LHCN-M2 (cell line): Measurements from ENCODE around the gene KDM7A. TPM values are rescaled to one million over a fixed set of nuclear protein-coding genes. Genes with fewer than 3 reads are reported as not detected.

Experiments used
- DNase-seq: peaks from one replicate; pipeline ENCODE4 v3.0.0-alpha.2; 2012; ENCODE audit warnings: low read depth
- polyA plus RNA-seq: library from polyadenylated mRNA; unstranded; fragments of >200 nt; gene quantifications from one replicate; pipeline ENCODE4 v1.2.1, GENCODE V29; 2012; ENCODE audit warnings: missing spikeins
- total RNA-seq: library from RNA; depleted of rRNA; stranded (reverse); fragments of >200 nt; gene quantifications from 2 replicates; pipeline ENCODE4 v1.2.3, GENCODE V29; 2014; rRNA removed

Gene KDM7A, protein sequence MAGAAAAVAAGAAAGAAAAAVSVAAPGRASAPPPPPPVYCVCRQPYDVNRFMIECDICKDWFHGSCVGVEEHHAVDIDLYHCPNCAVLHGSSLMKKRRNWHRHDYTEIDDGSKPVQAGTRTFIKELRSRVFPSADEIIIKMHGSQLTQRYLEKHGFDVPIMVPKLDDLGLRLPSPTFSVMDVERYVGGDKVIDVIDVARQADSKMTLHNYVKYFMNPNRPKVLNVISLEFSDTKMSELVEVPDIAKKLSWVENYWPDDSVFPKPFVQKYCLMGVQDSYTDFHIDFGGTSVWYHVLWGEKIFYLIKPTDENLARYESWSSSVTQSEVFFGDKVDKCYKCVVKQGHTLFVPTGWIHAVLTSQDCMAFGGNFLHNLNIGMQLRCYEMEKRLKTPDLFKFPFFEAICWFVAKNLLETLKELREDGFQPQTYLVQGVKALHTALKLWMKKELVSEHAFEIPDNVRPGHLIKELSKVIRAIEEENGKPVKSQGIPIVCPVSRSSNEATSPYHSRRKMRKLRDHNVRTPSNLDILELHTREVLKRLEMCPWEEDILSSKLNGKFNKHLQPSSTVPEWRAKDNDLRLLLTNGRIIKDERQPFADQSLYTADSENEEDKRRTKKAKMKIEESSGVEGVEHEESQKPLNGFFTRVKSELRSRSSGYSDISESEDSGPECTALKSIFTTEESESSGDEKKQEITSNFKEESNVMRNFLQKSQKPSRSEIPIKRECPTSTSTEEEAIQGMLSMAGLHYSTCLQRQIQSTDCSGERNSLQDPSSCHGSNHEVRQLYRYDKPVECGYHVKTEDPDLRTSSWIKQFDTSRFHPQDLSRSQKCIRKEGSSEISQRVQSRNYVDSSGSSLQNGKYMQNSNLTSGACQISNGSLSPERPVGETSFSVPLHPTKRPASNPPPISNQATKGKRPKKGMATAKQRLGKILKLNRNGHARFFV
- 1.1 and 2.1 TPM in 2 replicates for total RNA-seq
- polyA plus RNA-seq = 0.23 TPM

DNA sequence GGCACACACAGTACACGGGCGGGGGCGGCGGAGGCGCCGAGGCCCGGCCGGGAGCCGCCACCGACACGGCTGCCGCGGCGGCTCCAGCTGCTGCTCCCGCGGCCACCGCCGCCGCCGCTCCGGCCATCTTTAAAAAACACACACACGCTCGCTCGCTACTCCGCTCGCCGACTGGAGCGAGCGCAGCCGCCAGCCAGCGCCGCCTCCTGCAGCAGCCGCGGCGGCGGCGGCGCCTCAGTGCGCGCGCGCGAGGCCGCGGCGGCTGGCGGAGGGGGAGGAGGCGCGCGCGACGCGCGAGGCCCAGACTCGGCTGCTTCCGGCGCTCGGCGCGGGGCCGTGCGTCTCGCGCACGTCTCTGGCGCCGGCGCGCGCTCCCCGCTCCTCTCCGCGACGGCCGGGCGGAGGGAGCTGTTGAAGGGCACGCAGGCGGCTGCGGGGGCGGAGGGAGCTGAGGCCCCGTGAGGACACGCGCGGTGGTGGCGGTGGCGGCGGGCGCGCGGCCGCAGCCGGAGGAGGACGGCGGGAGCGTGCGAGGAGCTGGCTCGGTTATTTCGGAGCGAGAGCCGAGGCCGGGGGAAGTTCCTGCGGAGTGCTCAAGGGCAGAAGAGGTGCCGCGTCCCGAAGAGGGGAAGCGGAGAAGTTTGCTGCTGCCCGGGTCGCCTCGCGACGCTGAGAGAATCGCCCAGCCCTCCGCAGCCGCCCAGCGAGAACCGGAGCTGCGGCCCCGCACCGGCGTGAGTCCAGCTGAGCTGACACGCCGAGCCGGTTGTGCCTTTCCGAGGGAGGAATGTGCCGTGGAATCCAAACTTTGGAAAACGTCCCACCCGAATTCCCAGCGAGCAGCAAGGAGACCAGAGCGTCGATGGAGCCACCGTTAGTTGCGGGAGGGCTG, at the start of gene KDM7A:
KDM7A (minus strand) TSS at position 173 of the 892 bp plus-strand sequence; CDS start at position 127, 46 bp downstream.
- peak; percentile 88 for DNase-seq

DNA sequence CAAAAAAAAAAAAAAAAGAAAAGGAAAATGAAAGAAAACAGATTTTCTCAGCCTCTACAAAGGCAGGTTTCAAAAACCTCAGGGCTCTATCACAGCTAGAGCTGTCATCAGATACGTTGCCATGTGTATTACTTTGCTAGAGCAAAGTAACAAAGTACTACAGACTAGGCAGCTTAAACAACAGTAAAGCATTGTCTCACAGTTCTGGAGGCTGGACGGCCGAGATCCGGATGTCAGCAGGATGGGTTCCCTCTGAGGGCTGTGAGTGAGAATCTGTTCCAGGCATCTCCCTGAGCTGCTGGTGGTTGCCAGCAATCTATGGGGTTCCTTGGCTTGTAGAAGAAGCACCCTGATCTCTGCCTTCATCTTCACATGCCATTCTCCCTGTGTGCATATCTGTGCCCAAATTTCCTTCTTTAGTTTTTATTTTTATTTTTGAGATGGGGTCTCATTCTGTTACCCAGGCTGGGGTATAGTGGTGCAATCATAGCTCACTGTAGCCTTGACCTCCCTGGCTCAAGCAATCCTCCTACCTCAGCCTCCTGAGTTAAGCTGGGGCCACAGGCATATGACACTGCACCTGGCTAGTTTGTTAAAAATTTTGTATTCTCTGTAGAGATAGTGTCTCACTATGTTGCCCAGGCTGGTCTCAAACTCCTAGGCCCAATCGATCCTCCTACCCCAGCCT, 48.9 kb upstream of the KDM7A start:
- no peak for DNase-seq

DNA sequence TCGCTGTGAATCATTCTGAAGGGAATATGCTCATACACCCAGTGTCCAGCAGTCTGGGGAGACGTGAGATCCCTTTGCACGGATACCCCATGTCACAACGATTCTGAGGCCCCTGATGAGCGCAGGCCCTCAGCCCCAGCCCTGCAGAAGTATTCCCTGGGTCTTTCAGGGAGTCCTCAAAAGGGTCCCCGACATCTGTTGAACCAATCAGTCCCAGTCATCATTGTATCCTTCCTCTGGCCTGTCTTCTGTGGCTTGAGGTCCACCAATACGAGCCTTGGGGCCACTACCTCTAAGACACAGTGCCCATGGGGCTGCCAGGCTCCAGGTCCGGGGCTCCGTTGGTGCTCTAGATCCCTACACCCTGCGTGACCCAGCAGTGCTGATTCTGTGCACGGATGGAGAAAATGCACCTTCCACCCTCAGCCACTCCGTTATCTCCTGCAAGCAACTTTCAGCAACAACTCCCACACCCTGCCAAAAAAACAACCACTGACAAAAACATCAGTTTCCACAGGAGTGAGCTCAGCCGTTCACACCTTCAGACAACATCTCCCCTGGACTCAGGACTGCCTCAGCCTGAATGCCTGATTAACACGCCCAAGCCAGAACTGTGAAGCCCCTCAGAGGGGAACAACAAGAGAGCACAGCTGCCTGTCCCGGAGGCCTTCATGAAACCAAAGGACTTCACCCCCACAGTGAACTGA, 46.9 kb upstream of the KDM7A start:
- DNase-seq = no peak

DNA sequence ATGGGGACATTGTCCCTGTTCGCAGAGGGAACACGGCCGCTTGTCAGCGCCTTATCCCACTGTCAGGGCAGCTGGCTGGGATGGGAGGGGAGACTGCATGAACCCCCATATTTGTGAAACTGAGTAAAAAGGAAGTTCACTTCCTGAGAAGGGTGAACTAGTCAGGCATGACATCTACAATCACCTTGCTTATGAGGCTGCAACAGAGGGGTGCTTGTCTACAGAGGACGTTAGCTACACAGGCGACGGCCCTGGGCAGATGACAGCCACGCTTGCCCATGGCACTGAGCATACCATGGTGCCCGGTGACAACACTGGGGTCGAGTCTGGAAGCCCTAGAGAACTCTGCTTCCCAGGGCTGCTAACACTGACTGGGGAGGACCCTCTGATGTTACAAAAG, 46.0 kb upstream of the KDM7A start:
- no peak for DNase-seq

DNA sequence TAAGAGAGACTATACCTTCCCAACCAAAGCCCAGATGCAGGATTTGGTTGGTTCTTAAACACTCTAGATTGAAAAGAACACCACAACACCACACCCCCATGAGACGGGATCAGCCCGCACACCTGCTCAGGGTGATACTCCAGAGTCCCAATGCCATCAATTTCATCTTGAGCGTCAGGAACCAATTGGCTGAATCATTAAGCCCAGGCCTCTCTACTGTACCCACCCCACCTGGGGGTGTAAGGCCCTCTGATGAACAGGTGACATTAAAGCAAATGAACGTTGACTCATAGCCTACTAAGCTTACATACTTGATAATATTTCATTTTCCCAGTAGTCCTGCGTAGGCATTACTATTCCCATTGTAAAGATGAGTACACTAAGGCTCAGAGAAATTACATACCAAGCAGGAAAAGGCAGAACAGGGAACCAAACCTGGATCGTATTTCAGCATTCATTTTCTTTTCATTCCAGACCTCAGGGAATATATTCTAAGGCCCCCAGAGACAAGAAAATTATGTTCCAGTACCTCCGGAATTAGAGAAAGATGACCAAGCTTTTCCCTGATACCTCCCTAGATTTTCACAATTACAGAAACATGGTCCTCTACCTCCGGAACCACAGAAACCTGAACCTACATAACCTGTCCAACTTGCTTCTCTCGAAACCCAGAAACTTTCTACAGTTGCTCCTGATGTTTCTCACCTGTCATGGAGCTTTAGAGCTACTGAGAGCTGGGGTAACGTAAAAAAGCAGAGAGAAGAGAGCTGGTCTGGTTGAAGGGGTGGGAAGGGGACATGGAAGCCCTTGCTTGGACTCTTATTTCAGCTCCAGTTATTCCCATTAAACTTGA, 43.1 kb upstream of the KDM7A start:
- no peak for DNase-seq

DNA sequence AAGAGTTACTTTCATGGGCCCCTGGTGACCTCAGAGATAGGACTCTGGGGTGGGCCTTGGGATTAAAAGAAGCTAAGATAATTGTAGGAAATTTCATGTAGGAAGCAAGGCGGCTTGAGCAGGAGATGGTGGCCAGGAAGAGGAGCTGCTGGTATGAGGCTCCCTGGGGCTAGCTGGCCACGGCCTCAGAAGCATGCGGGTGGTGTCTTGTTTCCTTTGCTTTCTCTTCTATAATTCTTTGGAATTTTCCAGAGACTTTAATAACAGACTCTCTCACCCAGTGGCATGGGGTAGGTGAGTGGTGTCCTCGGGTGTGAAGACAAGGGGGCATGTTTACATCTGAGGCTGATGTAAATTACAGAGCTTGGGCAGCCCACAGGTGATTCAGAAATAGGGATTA, 41.9 kb upstream of the KDM7A start:
- no peak for DNase-seq

DNA sequence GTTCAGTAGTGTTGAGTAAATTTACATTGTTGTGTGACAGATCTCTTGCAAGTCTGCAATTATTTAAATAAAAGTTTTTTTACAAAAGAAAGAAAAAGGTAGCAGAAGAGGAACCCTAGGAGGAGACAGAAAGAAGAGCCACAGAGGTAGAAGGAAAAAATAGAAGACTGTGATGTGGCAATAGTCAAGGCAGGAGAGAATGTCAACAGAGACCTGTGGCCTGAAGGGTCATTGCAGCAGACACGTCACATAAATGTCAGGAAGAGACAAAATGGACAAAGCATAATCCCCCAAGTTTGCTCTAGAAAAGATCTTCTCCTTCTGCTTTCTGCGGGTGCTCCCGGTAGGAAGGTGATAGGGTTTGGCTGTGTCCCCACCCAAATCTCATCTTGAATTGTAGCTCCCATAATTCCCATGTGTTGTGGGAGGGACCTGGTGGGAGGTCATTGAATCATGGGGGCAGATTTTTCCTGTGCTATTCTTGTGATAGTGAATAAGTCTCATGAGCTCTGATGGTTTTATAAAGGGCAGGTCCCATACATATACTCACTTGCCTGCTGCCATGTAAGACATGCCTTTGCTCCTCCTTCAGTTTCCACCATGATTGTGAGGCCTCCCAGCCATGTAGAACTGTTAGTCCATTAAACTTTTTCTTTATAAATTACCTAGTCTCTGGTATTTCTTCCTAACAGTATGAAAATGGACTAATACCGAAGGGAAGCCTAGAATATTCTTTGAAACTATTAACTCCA, 41.1 kb upstream of the KDM7A start:
- DNase-seq = no peak

DNA sequence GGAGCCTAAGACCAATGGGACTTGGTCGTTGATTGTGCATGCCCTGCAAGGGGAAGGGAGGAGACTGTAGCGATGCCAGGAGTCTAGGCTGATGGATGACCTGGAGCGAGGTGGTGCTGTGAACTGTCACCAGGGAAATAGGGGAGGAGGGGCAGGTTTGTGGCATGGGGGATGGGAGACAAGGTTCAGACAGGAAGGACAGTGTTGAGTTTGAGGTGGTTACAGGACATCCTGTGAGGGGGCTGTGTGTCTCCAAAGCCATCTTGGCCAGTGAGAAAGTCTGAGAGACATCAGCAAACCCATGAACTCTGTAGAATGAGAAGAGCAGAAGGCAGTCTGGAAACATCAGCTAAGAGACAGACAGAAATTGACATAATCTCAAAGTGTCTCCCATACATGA, 38.5 kb upstream of the KDM7A start:
- DNase-seq = no peak

DNA sequence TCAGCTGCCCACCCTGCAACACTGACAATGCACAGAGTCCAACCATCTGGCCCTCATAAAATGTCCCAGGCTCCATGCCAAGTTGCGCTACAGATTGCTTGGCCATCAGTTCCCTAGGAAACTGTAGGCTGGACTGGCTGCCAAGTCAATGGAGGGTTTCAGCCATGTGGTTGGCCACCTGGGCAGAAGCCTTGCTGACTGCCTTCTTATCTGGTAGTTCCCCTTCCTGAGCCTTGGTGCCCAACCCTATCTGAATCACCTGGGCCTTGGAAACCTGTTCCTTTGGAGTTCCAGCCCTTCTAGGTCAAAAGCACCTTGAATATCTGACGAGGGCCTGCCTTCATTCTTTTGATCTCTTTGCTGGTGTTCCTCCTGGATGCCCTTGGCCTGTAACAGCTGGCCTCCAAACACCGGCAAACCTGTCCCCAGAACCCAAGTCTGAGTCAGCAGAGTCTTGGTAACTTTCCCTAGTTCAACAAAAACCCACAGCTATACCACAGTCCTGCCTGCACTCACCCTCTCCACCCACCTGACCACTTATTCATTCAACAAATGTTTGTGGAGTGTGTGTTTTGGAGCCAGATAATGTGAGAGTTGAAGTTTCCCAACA, 37.4 kb upstream of the KDM7A start:
- no peak for DNase-seq

DNA sequence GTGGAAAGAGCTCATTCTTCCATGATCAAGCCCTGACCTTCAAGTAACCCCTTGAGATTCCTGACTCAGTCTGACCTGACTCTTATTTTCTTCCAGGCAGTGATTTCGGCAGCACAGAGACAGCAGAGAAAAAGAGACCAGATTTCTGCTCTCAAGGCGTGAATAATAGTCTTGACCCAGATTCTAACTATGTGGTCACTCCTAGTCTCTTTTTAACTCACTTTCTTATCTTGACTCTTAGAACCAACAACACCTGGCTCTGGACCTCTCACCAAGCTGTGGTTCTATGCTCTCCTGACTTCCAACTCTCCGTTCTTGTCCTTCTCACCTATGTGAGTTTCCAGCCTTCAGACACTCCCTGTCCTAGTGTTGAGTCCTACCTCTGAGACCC, 36.9 kb upstream of the KDM7A start:
- DNase-seq = no peak

DNA sequence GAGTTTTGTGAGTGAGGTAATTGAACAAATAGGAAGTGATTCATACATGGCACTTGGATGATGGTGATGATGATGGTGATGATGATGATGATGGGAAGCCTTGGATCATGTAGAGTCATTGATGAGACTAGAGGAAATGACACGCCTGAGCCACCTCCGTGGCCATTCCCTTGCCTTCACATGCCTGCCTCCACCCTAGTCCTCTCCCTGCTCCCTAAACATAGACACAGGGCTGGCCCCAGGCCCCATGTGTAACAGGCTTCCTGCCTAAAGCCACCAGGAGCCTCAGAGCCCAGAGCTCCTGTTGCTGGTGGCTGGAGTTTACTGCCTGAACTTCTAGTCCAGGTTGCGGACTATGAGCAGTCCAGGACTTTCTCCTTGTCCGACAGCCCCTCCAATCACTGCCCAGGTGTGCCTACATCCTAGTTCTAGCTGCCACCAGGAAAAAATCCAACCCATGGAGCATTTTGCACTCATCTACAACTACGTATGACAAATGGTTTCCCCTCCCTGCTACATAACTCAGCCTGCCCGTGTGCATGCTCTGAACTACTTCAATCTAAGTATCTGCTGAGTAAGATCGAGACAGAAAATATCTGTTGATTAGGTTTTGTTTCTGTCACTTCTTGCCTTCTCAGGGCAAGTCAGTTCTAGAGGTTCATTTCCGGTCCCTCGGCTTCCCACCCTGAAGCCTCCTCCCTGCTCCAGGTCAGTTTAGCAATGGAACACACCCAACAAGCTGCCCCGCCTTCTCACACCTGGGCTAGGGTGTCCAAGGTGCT, 35.5 kb upstream of the KDM7A start:
- DNase-seq = no peak

DNA sequence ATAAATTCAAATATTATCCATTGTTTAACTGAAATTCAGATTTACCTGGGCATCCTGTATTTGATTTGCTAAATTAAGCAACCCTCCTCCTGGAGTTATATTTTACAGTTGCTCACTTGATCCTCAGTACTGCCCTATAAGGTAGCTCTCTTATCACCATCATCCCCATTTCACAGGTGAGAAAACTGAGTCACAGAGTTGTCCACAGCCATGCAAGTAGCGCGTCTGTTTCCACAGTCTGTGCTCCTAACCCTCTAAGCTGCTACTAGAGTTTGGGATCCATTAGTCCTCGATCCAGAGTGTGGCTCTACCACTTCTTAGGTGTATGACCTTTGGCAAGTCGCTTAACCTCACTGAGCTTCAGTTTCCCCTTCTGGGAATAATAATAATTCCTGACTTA, 34.9 kb upstream of the KDM7A start:
- no peak for DNase-seq

DNA sequence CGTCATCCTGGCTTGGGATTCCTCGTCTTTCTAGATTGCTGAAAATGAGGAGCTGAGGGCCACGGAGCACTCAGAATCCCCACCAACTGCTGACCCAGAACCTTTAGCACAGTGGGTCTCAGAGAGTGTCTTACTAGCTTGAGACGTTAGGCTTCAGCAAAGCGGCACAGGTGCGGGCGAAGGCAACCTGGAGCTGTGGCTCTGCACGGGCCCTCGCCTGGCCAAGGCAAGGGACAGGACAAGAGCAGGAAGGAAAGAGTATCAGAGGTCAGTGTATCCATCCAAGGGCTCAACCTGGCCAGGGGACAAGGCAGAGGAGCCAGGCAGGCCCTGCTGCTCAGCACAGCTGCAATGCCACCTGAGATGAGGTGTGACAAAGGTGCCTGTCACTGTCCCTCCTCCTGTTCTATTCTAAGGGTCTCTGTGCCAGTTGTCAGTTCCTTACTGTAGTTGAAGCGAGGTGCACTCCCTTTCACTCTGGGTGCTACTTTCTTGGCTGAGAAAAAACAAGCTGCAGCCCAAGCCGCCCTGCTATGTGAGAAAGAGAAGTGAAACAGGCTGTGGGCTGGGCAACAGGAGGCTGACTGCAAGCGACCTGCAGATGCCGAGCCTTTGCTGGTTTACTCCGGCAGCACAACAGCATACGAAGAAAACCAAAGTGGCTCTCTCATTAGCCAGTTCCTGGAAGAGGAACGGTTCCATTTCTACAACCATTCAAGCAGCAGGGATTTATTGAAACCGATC, 33.3 kb upstream of the KDM7A start:
- no peak for DNase-seq

DNA sequence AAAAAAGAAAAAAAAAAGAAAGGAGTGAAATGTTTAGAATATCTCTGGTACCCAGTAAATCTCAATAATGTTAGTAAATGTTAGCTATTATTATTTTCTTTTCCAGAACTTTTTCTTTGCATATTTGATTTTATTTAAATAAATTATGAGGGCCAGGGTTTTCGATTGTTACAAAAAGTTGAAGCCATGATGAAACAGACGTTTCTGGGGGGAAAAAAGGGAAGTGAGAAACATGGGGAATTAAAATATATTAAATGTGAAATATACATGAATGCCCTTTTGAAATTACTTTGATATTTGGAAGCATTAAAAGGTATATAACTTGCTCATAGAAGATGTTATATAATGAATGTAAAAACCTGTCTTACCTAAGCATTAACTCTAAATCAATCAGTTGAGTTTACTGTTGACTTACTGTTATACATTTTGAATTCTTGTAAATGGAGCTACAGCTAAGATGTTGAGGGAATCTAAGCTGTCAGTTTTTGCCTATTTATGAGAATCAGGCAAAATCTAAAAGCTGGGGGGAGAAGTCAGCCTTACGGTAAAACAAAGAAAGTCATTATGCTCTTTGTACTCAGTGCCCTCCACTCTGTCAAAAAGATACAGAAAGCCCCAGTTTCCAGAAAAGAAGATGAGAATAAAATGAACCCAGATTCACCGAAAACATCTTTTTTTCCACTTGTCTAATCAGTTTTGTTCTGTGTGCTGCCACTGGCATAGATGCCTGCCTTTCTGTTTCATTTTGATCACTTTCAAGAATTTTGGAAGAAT, 30.0 kb upstream of the KDM7A start:
- DNase-seq = no peak

DNA sequence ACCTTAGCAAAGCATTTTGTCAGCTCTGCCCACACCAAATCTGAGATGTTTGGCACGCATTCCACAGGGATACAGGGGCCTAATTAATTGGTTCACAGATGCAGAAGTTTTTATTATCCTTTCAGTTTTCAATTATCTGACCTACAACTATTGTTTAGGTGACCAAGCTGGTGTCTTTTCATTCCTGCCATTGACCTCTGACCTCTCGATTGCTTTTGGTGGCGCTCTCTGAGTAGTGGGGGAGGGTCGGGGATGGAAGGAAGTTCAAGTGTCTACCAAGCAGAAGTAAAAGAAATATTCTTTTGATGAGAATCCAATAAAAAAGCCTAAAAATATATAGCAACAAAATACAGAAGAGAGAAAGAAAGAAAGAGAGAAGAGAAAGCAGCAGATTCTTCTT, 28.8 kb upstream of the KDM7A start:
- no peak for DNase-seq

DNA sequence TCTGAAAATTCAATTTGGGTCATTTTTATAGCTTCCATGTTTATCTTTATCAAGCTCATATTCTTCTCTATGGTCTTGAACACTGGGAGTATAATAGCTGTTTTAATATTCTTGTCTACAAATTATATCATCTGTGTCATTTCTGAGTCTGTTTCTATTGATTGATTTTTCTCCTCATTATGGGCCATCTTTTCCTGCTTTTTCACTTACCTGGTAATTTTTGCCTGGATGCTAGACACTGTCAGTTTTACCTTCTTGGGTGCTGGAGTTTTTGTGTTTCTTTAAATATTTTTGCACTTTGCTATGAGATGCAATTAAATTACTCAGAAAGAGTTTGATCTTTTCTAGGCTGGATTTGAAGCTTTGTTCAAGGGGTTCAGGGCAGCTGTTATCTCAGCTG, 26.8 kb upstream of the KDM7A start:
- DNase-seq = no peak
